Glutamatergic neuron (in vitro differentiated cells): ENCODE data around the gene TTC28. TPM values are rescaled to one million over a fixed set of nuclear protein-coding genes. Genes with fewer than 3 reads are reported as not detected.
A peak's percentile ranks its signal among the peaks of the same experiment; 100 is the strongest.

Experiments used
- DNase-seq: peaks from one replicate; pipeline ENCODE4 v3.0.0; 2022
- H3K27ac Mint-ChIP-seq: one replicate; pipeline ENCODE4 v1.8.0; 2020; ENCODE audit warnings: mild to moderate bottlenecking, mixed read lengths, inconsistent platforms; ENCODE audit not compliant: unreplicated experiment
- H3K27me3 Mint-ChIP-seq: one replicate; pipeline ENCODE4 v1.8.0; 2020; ENCODE audit warnings: mild to moderate bottlenecking, moderate library complexity, mixed read lengths, inconsistent platforms; ENCODE audit not compliant: unreplicated experiment
- H3K36me3 Mint-ChIP-seq: one replicate; pipeline ENCODE4 v1.8.0; 2020; ENCODE audit warnings: mild to moderate bottlenecking, mixed read lengths, inconsistent platforms; ENCODE audit not compliant: unreplicated experiment
- H3K4me1 Mint-ChIP-seq: one replicate; pipeline ENCODE4 v1.8.0; 2020; ENCODE audit warnings: mild to moderate bottlenecking, low read depth, mixed read lengths, inconsistent platforms; ENCODE audit not compliant: unreplicated experiment
- H3K4me3 Mint-ChIP-seq: one replicate; pipeline ENCODE4 v1.8.0; 2020; ENCODE audit warnings: mild to moderate bottlenecking, mixed read lengths, inconsistent platforms; ENCODE audit not compliant: unreplicated experiment
- H3K9me3 Mint-ChIP-seq: one replicate; pipeline ENCODE4 v1.8.0; 2020; ENCODE audit warnings: mild to moderate bottlenecking, moderate library complexity, mixed read lengths, inconsistent platforms; ENCODE audit not compliant: unreplicated experiment
- total RNA-seq: library from RNA; stranded (reverse); fragmentation: NEBNext Ultra II Directional; extraction: Animal tissue kit (Norgen Biotek cat#: 25700); gene quantifications from one replicate; pipeline ENCODE4 v1.2.1, GENCODE V29; 2021; ENCODE audit not compliant: unreplicated experiment
- TF ChIP-seq, protein P1 (sequence below): fragments of 200-600 bp; sonication (generic); IDR thresholded peaks from one replicate; pipeline ENCODE4 v1.5.0; 2021; ENCODE audit not compliant: partially characterized antibody, unreplicated experiment

TTC28 gene
- total RNA-seq, 1 donor from 2014 or later: 55.6 TPM

DNA sequence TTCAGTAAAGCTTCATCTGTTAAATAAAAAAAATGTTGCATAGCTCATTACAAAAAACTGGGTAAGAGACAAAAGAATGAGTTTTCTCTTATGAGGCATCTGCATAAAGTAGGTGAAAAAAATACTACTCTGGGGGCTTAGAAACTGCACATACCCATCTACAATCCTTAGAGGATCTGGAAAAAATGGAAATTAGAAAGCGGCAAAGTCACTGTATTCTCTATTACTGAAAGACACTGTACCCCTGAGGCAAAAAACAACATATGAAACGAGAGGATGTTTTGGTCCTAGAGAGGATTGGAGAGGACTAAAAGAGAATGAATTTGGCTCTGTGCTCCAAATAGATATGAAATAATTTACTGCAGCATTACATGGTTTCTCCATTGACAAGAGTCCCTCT is 553.8 kb downstream of the TTC28 start:
- no peak overlapping the region for H3K4me3 Mint-ChIP-seq
- no peaks in the 10 kb centered on the region for H3K9me3 Mint-ChIP-seq
- no peaks in the 10 kb centered on the region for H3K36me3 Mint-ChIP-seq
- DNase-seq: no peak
- H3K4me1 Mint-ChIP-seq: peaks cover 6% of the 10 kb centered on the region
- TF ChIP-seq, protein P1, sequence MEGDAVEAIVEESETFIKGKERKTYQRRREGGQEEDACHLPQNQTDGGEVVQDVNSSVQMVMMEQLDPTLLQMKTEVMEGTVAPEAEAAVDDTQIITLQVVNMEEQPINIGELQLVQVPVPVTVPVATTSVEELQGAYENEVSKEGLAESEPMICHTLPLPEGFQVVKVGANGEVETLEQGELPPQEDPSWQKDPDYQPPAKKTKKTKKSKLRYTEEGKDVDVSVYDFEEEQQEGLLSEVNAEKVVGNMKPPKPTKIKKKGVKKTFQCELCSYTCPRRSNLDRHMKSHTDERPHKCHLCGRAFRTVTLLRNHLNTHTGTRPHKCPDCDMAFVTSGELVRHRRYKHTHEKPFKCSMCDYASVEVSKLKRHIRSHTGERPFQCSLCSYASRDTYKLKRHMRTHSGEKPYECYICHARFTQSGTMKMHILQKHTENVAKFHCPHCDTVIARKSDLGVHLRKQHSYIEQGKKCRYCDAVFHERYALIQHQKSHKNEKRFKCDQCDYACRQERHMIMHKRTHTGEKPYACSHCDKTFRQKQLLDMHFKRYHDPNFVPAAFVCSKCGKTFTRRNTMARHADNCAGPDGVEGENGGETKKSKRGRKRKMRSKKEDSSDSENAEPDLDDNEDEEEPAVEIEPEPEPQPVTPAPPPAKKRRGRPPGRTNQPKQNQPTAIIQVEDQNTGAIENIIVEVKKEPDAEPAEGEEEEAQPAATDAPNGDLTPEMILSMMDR: no peak
- no peaks in the 10 kb centered on the region for H3K27me3 Mint-ChIP-seq
- no peak overlapping the region for H3K27ac Mint-ChIP-seq

DNA sequence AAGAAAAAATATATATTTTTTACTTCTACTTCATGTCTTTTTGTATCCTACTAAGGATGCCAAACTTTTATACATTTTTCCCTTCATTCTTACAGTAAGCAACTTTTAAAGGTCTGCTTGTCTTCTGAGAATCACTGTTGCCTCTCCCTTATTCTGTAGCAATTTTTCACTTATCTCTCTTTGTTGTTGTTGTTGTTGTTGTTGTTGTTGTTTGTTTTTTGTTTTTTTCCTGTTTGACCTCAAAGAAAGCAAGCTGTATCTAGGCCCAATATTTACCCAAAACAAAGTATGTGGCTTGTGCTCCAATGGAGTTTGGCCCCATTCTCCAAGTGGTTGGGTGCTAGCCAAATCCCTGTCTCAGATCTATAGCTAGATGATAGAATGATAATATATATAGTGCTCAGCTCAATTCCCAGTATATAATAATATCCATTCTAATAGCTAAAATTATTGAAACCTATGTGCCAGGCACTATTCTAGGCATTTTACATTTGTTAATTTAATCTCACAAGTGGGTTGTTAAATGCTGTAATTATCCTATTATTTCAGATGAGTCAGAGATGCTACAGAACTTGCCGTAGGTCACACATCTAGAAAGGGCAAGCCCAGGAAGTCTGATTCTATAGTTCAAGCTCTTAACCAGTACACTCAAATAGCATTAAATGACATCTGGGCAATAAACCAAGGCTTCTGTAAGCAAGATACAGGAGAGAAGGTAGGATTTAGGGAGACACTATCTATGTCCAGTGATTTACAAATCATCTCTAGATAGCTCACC is 555.5 kb downstream of the TTC28 start:
- TF ChIP-seq, protein P1: no peak
- Mint-ChIP-seq H3K27me3 (no peaks in the 10 kb centered on the region), H3K27ac (no peak overlapping the region), H3K4me1 (peaks cover 7% of the 10 kb centered on the region), H3K4me3 (no peak overlapping the region), H3K9me3 (no peaks in the 10 kb centered on the region), H3K36me3 (no peaks in the 10 kb centered on the region)
- no peak for DNase-seq

DNA sequence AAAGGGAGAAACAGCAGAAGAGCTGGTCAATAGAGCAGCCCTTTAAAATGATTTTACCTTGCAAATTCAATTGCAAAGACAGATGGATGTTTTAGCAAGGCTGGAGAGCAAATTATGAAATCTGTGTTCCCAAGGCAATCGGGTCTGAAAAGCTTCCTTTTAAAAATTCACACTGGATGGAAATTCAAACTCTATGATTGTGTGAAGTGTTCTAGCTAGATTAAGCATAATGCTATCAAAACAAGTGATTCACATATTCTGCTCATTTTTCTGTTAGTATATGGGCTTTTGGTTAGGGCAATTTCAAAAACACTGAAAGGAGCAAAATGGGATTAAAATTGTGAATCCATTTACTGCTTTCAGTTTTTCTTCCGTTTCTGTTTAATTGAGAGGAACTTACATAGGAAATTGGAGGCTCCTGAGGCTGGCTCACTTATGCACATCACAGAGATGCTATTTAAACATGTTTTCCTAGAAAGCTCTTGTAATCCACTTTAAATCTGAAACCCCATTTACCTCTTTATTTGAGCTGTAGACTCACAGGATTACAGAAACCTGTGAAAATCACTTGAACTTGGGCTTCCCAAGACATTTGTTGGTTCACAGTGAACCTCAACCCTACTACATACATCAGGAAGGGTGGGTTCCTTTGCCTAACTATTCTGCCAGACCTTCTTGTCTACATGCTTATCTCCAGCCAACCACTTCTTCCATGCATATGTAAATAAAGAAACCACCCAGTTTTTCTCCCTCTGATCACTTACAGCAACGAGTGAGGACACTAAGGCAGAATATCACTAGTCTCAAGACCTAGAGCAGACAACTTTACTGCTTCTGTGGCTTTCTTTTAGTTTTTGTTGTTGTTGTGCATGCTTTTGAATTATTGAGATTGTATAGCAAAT is 558.7 kb downstream of the TTC28 start:
- Mint-ChIP-seq H3K36me3 (no peaks in the 10 kb centered on the region), H3K4me3 (peak overlapping the region; percentile 26), H3K9me3 (no peaks in the 10 kb centered on the region), H3K4me1 (peaks cover 7% of the 10 kb centered on the region), H3K27ac (peak overlapping the region; percentile 11), H3K27me3 (no peaks in the 10 kb centered on the region)
- no peak for DNase-seq
- TF ChIP-seq, protein P1: no peak

DNA sequence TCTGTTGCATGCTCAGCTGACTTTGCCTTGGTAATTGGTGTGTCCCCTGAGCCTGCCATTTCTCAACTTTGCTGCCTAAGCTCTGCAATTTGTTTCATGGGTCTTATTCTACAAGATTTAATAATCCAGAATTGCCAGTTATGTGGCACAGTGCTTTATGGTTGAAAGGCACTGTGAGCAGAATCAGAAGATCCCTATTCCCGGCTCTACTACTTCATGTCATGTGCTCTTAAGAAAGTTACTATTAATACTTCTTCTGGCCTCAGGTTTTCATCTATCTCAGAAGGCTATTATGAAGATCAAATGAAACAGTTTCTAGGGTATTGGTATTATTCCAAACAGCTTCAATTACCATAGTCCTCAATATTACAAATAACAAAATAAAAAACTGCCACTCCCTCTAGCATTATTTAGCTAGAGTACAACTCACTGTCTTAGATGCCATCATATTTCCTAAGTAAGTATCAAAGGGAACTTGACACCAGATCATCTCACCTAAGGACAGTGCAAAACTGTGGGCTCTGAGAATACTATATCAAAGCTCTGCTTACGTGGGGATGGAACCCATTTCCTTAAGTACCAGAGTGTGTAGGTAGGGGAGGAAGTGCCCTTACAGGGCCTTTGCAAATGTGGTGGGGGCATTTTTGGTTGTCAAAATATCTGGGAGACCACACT is 560.5 kb downstream of the TTC28 start:
- Mint-ChIP-seq H3K4me1 (peaks cover 4% of the 10 kb centered on the region), H3K27ac (no peak overlapping the region), H3K36me3 (no peaks in the 10 kb centered on the region), H3K4me3 (no peak overlapping the region), H3K27me3 (no peaks in the 10 kb centered on the region), H3K9me3 (no peaks in the 10 kb centered on the region)
- TF ChIP-seq, protein P1: no peak
- no peak for DNase-seq
